Psoas muscle (tissue), 8 donors: ENCODE data around the gene KARS1. TPM values are rescaled to one million over a fixed set of nuclear protein-coding genes. Genes with fewer than 3 reads are reported as not detected.

ENCODE experiments used
- ATAC-seq, 4 donors: fragments of 200-7000 bp; cut with Tn5 transposase; one replicate each; pipeline ENCODE4 v1.9.1; 2020; ENCODE audit warnings: moderate library complexity in 3 of 4, mild to moderate bottlenecking in 2 of 4
- DNase-seq, 2 donors: peaks; one replicate each; pipeline ENCODE4 v3.0.0-alpha.2; 2020
- H3K27ac ChIP-seq: fragments of 200-600 bp; one replicate; pipeline ENCODE4 v1.8.0; 2022
- H3K27me3 ChIP-seq, 3 donors: fragments of 200-600 bp in 1 of 3; one replicate each; pipeline versions ENCODE4 v1.6.1 to v1.8.0; 2013 to 2022; ENCODE audit warnings: low read length in 2 of 3, mild to moderate bottlenecking in 2 of 3, moderate library complexity in 1 of 3; ENCODE audit not compliant: insufficient read depth in 3 of 3
- H3K36me3 ChIP-seq, 2 donors: fragments of 200-600 bp in 1 of 2; one replicate each; pipeline versions ENCODE4 v1.6.1 to v1.8.0; 2013 to 2022; ENCODE audit warnings: low read depth in 1 of 2, mild to moderate bottlenecking in 1 of 2, moderate library complexity in 1 of 2; ENCODE audit not compliant: insufficient read depth in 1 of 2
- H3K4me1 ChIP-seq: fragments of 200-600 bp; one replicate; pipeline ENCODE4 v1.8.0; 2022
- H3K4me3 ChIP-seq: fragments of 200-600 bp; one replicate; pipeline ENCODE4 v1.8.0; 2022; ENCODE audit warnings: mild to moderate bottlenecking
- H3K9me3 ChIP-seq: fragments of 200-600 bp; one replicate; pipeline ENCODE4 v1.8.0; 2022
- CTCF ChIP-seq: fragments of 200-600 bp; IDR thresholded peaks from one replicate; pipeline ENCODE4 v1.8.0; 2022; ENCODE audit warnings: antibody characterized with exemption
- WGBS, 3 donors: extraction: QIAGEN DNeasy Blood & Tissue Kit; methylation state at CpG; one replicate each; pipeline versions ENCODE4 v1.1.6 to v1.1.7; 2013; 5-methylcytosine and 5-hydroxymethylcytosine counted together
- intact Hi-C, 2 donors: fragments of 100-400 bp; cut with DNase I; formaldehyde crosslinking; loops; one replicate each; pipeline versions ENCODE4 v1.11.0 to v1.14.2; 2022
- polyA plus RNA-seq, 3 donors: library from polyadenylated mRNA; stranded (reverse); fragments of 200-250 nt; gene quantifications; one replicate each; pipeline ENCODE4 v1.2.3, GENCODE V29; 2013
- total RNA-seq, 4 donors: library from RNA; stranded (reverse); fragmentation: NEBNext Ultra II Directional in 2 of 4; extraction: Animal tissue kit (Norgen Biotek cat#: 25700) in 2 of 4; gene quantifications; one replicate each; pipeline versions ENCODE4 v1.2.1 to v1.2.4, GENCODE V29; 2021 to 2023
- donor health status: healthy with polysubstance abuse.
- donor health status: DM: no; HTN: no; CAD: no; lungs with moderate emphysema.
- donor health status: Bipolar disorder and iron deficiency.
- donor health status: healthy.
- donor health status: DM: yes; HTN: yes; CAD: no.
- donor health status: DM: no; HTN: no; CAD: no.
- donor health status: DM: no; HTN: no; CAD: no.
- donor health status: DM: yes; HTN: yes; CAD: no.

The KARS1 gene
- total and polyA plus RNA-seq, 7 donors = 162 to 232 (median 179) TPM

- 58 to 69% (median 63%) methylated on average over 5 of the region's 5 CpGs for WGBS, 3 donors
- intact Hi-C loops = no loop called here
- TF ChIP-seq CTCF = no peak
- no peak for DNase-seq
- no peak for ATAC-seq
- Histone ChIP-seq H3K4me3 (no peak overlapping the region), H3K36me3 (no peaks in the 10 kb centered on the region), H3K27me3 (no peaks in the 10 kb centered on the region), H3K4me1 (no peaks in the 10 kb centered on the region), H3K27ac (no peak overlapping the region), H3K9me3 (no peaks in the 10 kb centered on the region)
Observed at GRCh38 chr16:75679366-75679765, 31.9 kb upstream of the KARS1 start.

GRCh38 chr16:75676909-75677308, 29.4 kb upstream of the KARS1 start, which contains the start of gene CPHXL2:
CPHXL2 (minus strand) TSS chr16:75677009; CDS start chr16:75676999, 10 bp downstream.
- intact Hi-C loops = no loop called here
- Histone ChIP-seq H3K27me3 (no peaks in the 10 kb centered on the region), H3K4me3 (no peak within 1 kb of the TSS), H3K36me3 (no peaks in the 10 kb centered on the region), H3K4me1 (no peaks in the 10 kb centered on the region), H3K9me3 (no peaks in the 10 kb centered on the region), H3K27ac (no peak within 1 kb of the TSS)
- 93 to 94% (median 94%) methylated on average over 4 of the region's 4 CpGs for WGBS, 3 donors
- ATAC-seq (no peak), DNase-seq (no peak)
- TF ChIP-seq CTCF = no peak

GRCh38 chr16:75667503-75667902, 20.0 kb upstream of the KARS1 start:
- Histone ChIP-seq H3K4me3 (no peak overlapping the region), H3K36me3 (peaks cover 2% of the 10 kb centered on the region in 2 donors), H3K9me3 (no peaks in the 10 kb centered on the region), H3K4me1 (no peaks in the 10 kb centered on the region), H3K27ac (no peak overlapping the region), H3K27me3 (no peaks in the 10 kb centered on the region)
- TF ChIP-seq CTCF = no peak
- DNase-seq (no peak), ATAC-seq (no peak)
- intact Hi-C loops = no loop called here

- TF ChIP-seq CTCF = no peak
- no peak overlapping the region for H3K4me3 ChIP-seq
- no peaks in the 10 kb centered on the region for H3K27me3 ChIP-seq
- no peaks in the 10 kb centered on the region for H3K4me1 ChIP-seq
- 48 to 64% (median 51%) methylated on average over 4 of the region's 4 CpGs for WGBS, 3 donors
- H3K27ac ChIP-seq = no peak overlapping the region
- peaks cover 10 to 52% of the 10 kb centered on the region in 2 donors for H3K36me3 ChIP-seq
- intact Hi-C loops = no loop called here
- DNase-seq (no peak), ATAC-seq (peak in 1 of 4 donors; percentile 8)
- H3K9me3 ChIP-seq = no peaks in the 10 kb centered on the region
Observed at GRCh38 chr16:75660726-75661302, 13.3 kb upstream of the KARS1 start.

- H3K4me1 ChIP-seq = no peaks in the 10 kb centered on the region
- peaks cover 10 to 57% of the 10 kb centered on the region in 2 donors for H3K36me3 ChIP-seq
- no peak for TF ChIP-seq CTCF
- ATAC-seq (peak in 3 of 4 donors; percentile 17 to 35 (median 19)), DNase-seq (no peak)
- no peak overlapping the region for H3K27ac ChIP-seq
- no peaks in the 10 kb centered on the region for H3K9me3 ChIP-seq
- no peak overlapping the region for H3K4me3 ChIP-seq
- intact Hi-C loops = no loop called here
- WGBS, 3 donors = 55 to 68% (median 57%) methylated on average over 6 of the region's 6 CpGs
- H3K27me3 ChIP-seq = no peaks in the 10 kb centered on the region
Observed at GRCh38 chr16:75660321-75660720, 12.9 kb upstream of the KARS1 start.
